Kidney epithelial cell (primary cell): ENCODE data around the gene DLD. TPM values are rescaled to one million over a fixed set of nuclear protein-coding genes. Genes with fewer than 3 reads are reported as not detected.

Experiments
- DNase-seq: peaks from one replicate; pipeline ENCODE4 v3.0.0-alpha.2; 2010; ENCODE audit warnings: low read depth
- H3K27me3 ChIP-seq: 2 replicates; pipeline ENCODE4 v1.6.0; 2011; ENCODE audit warnings: low read length; ENCODE audit not compliant: control insufficient read depth, insufficient read depth
- H3K36me3 ChIP-seq: 2 replicates; pipeline ENCODE4 v1.5.1; 2011; ENCODE audit warnings: low read length; ENCODE audit not compliant: control insufficient read depth, insufficient read depth
- H3K4me3 ChIP-seq: 2 replicates; pipeline ENCODE4 v1.5.1; 2011; ENCODE audit warnings: low read depth, mild to moderate bottlenecking, control low read depth, low read length
- CTCF ChIP-seq: IDR thresholded peaks from 2 replicates; pipeline ENCODE4 v1.5.1; 2011; ENCODE audit warnings: mild to moderate bottlenecking, moderate library complexity, low read length, control low read depth, inconsistent platforms; ENCODE audit not compliant: insufficient read depth, poor library complexity, severe bottlenecking
- total RNA-seq: library from RNA; depleted of rRNA; stranded (reverse); fragments of >200 nt; gene quantifications from 2 replicates; pipeline ENCODE4 v1.2.3, GENCODE V29; 2015

The DLD gene
- total RNA-seq, 1 donor from 2014 or later, result 68.8 TPM

GRCh38 chr7:107948645-107949442 is 57.9 kb downstream of the DLD start:
- peak; percentile 56 for DNase-seq
- TF ChIP-seq CTCF, result no peak
- peaks cover 10% of the 10 kb centered on the region for H3K36me3 ChIP-seq
- H3K27me3 ChIP-seq, result no peaks in the 10 kb centered on the region
- no peak overlapping the region for H3K4me3 ChIP-seq

- peaks cover 12% of the 10 kb centered on the region for H3K36me3 ChIP-seq
- TF ChIP-seq CTCF, result no peak
Measured at GRCh38 chr7:107949443-107949935, 58.5 kb downstream of the DLD start.

GRCh38 chr7:107951172-107951787 is 60.3 kb downstream of the DLD start:
- H3K4me3 ChIP-seq, result no peak overlapping the region
- DNase-seq, result no peak
- no peaks in the 10 kb centered on the region for H3K27me3 ChIP-seq
- H3K36me3 ChIP-seq, result peaks cover 12% of the 10 kb centered on the region
- TF ChIP-seq CTCF, result no peak

More at GRCh38 chr7:107949443-107949935, 58.5 kb downstream of the DLD start:
- Histone ChIP-seq H3K4me3 (no peak overlapping the region), H3K27me3 (no peaks in the 10 kb centered on the region)
- DNase-seq, result no peak

GRCh38 chr7:107951896-107952295 is 60.9 kb downstream of the DLD start:
- Histone ChIP-seq H3K27me3 (no peaks in the 10 kb centered on the region), H3K4me3 (no peak overlapping the region), H3K36me3 (peaks cover 13% of the 10 kb centered on the region)
- no peak for DNase-seq
- TF ChIP-seq CTCF, result no peak

GRCh38 chr7:107953265-107953923 is 62.4 kb downstream of the DLD start:
- no peak for TF ChIP-seq CTCF
- no peak for DNase-seq
- Histone ChIP-seq H3K4me3 (no peak overlapping the region), H3K36me3 (peaks cover 12% of the 10 kb centered on the region), H3K27me3 (no peaks in the 10 kb centered on the region)
